Stimulated activated CD8-positive, alpha-beta memory T cell treated with anti-CD3 and anti-CD28 coated beads, Interleukin-7, amount 100 ng/mL, for 48 hours (primary cell): ENCODE results near the gene SPOP.
"Not testable (repeated sequence)": the region's sequence is repeated elsewhere in the genome, so short reads cannot be mapped to it uniquely, and the experiment has no call there.

Experiments used
- DNase-seq, 2 donors: peaks; one replicate each; pipeline ENCODE4 v3.0.0-alpha.2; 2020; ENCODE audit warnings: low read depth in 1 of 2; ENCODE audit errors: extremely low read depth in 1 of 2

Gene SPOP

DNA sequence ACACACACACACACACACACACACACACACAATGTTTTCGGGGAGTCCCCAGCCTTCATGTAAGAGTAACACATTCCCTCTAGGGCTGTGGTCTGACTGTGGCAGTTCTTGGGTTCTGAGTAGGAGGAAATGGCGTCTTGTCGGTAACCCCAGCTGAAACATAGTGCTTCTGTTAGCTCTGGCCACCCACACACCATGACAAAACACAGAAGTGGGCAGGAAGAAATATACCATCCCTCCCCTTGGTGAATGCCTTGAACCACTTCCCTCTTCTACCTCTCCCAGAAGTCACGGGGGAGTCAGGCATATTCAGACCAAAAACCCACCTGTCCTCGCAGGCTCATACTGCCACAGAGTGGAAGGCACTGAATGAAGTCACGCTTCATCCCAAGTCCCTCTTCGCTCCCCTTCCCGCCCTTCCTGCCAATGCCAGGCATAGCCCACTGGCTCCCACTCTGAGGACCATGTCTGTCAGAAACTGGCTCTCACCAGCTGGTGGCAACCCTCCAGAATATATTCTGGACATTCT is 18.4 kb upstream of the SPOP start:
- peak; percentile 51 to 85 for DNase-seq

DNA sequence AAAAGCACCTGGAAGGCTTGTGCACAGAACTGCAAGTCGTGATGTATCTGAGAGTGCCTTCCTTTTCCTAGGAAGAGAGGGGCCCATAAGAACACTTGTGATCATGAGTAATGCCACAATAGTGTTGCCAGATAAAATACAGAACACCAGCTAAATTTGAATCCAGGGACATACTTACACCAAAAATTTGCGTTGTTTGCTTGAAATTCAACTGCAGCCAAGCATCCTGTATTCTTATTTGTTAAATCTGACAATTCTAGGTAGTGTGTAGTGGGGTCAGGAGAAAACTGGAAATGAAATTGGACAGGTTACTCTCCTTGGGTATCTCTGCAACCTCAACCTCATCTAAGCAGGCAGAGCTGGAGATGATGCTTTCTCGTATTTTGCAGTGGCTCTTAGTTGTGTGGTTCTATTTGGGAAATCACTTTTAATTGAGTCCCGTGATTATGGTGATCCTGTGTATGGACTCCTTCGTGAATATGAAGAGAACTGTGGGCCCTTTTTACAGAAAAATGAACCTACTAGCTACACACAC is 17.9 kb upstream of the SPOP start:
- no peak for DNase-seq

DNA sequence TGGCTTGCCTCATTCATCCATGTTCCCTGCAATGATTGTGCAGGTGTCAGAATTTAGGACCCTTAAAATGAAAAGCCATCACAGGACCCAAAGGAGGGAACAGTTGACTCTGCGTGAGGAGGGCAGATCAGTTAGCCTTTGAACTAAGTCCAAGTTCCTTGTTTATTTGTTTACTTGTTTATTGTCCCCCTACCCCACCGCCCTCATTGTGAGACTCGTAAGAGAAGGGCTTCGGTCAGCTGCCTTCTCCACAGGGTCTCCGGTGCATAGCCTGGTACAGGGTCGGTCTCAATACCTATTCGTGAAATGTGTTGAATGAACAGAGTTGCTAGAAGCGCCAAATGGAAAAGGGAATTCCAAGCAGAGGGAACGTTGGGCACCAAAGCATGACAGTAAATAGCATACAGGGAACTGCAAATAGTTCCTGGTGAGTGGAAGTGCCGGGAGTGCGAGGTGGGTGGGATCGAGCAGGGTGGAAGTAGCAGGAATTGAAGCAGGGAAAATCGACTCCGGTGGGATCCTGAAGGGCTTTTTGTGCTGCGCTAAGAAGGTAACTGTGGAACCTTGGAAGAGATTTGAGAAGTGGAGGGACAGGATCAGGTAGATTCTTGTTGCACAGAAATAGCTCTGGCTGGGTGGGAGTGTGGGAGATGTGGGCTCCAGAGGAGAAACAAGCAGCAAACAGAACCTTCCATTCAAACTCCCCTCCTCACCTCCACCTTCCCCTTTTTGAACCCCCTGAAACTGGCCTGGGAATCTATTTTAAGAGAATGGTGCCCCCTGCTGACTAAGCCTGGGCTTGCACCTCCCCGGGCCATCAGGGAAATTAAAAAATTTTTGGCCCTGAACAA is 17.2 kb upstream of the SPOP start:
- peak in 1 of 2 donors; percentile 33 for DNase-seq

DNA sequence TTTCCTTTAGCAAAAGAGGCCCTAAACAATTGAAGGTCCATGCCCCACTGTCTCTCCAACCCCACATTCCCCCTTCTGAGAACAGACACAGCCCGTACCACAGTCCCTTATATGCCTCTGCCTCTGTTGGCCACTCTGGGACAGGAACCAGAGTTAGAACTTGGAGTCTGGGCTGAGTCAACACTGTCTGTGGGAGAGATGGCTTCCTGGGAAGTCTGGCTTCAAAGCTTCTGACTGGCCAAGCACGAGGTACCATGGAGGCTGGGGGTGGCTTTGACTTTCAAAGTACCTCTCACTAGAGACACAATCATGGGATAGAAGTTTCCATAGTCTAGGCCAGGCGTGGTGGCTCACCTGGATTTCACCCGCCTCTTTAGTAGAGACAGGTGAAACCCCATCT is 14.9 kb upstream of the SPOP start:
- no peak for DNase-seq

DNA sequence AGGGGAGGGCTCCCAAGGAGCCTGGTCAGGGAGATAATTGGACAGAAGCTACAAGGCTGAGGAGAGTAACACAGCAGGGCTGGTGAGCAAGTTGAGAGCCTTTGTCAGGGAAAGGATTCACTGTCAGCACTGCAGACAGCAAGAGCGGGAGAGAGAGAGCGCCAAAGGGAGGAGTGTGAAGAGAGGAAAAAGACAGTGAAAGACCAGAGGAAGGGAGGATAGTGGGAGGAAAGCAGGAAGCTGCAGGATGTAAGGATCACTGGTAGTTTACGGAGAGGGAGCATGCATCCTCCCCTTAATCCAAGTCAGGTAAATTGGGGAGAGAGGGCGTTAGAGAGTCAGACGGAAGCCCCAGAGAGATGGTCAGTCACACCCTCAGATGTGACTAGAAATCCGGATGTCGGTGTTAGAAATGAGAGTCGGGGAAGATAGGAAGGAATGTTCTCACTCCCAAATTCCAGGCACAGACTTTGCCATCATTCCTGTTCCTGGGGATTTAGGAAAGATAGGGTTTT is 13.8 kb upstream of the SPOP start:
- DNase-seq: no peak

DNA sequence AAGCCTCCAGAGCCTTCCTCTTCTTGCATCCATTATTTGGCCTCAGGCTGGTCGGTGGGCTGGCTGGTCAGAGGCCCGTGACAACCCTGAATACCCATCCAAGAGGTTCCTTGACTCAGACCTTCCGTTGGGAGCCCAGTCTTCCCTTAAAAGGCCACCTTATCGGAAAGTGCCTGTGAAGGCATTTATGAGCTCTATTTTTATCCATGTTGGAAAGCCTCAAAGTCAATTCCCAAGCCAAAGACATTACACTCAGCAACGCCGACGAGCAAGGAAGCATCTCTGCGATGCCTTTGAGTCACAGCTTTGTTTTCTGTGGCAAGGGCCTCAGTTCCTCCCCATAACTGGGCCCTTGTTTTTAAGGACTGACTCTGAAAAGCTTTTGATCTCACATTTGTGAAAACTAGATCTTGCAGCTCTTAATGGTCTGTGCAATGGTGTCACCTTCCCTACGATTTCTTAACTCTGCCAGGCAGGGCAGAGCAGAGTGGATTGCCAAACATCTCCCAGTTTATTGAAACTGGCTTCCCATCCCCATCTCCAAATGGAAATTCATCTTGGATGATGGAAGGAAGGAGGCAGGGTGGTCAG is 13.3 kb upstream of the SPOP start:
- no peak for DNase-seq

DNA sequence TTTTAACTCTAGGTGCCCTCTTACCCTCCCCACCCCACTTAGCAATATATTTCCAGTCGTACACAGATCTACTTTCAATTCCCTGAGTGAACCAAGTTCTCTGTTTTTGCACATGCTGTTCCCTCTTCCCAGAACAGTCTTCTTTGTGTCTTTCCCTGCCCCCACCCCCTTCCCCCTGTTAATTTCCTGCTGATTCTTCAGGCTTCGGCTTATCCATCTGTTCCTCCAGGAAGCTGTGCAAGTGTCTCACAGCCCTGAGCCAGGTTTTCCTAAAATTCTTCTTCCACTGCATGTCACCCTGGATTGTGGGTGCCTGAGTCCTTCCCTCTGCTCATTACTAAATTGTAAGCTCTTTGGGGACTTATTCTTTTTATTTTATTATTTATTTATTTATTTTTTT is 12.4 kb upstream of the SPOP start:
- no peak for DNase-seq

DNA sequence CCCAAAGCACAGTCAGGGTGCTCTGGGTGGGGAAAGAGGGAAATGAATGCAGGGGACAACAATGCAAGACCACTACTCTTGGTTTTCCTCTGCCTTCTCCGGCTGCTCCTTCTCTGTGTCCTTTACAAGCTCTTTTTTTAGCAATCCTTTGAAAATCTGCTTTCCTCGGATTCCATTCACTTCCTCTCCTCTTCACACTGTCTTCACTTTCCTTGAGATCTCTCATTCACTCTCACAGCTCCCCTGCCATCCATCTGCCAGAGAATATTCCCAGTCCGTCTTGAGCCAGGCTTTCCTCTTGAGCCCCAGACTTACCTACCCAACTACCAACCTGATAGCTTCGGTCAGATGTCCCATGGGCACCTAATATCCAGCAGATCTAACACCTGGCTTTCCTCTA is 11.0 kb upstream of the SPOP start:
- no peak for DNase-seq

DNA sequence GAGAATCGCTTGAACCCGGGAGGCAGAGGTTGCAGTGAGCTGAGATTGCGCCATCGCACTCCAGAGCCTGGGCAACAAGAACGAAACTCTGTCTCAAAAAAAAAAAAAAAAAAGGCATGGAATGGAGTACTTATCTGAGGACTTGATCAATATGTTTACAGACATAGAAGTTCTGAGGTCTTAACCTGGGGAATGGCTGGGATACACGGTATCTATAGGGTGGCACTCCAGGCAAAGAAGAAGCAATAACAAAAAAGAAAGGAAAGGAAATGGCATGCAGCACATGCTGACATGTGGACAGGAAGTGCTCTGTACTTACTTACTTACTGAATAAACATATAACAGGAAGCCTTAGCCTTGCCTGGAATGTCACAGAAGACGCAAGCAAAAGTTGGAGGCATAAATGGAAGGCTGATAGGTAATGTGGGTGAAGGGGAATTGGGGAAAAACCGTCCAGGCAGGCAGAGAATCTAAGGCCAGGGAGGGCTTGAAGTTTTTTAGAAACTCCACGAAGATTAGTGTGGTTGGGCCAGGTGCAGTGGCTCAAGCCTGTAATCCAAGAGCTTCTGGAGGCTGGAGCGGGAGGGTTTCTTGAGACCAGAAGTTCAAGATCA is 10.1 kb upstream of the SPOP start:
- DNase-seq: no peak

DNA sequence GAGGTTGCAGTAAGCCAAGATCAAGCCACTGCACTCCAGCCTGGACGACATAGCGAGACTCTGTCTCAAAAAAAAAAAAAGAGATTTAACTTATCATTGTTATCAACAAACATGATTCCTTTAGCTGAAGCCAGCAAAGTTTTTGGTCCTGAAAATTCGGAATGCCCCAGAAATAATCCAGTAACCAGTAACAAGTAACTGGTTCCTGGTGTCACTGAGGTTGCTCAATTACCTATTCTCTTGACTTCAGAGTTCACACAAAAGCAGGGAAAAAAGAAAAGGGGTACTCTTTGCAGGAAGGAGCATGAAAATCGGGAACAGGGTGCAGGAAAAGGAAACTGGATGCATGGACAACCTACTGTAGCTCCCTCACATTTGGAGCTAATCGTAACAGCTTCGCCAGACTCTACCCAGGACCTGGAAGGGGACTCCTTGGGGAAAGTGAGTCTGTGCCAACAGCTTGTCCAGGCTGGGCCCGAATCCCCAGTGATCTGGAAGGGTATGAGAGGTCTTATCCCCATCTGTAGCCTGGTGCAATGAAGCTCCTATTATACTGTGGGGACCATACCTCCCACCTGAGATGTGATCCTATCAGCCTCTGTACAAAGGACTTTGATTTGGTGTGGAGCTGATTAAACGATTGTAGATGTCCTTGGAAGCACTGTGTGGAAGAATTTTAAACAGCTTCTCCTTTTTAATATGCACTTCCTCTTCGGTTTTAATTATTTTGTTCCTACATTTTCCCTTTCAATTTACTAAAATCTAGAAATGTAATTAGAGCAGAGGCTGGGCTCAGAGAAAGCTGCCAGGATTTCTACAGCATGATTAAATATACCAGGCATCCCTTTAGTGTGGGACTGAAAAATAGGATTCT is 3.4 kb upstream of the SPOP start:
- DNase-seq: no peak

DNA sequence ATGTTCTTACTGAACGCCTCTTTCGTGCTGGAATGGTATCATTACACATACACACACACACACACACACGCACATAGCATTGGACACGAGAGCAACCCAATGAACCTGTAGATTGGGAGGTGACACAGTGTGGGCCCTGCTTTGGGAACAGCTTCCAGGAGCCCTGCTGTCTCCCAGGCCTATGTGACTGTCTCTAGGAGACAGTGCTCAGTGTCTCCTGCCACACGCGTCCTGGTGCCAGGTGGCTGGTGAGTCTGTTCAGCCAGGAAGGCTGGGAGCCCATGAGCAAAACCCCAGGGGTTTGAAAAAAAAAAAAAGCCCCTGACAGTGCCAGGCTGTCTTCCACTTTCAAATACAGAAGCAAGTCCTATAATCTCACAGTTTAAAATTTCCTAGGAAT is 2.4 kb upstream of the SPOP start:
- no peak for DNase-seq

DNA sequence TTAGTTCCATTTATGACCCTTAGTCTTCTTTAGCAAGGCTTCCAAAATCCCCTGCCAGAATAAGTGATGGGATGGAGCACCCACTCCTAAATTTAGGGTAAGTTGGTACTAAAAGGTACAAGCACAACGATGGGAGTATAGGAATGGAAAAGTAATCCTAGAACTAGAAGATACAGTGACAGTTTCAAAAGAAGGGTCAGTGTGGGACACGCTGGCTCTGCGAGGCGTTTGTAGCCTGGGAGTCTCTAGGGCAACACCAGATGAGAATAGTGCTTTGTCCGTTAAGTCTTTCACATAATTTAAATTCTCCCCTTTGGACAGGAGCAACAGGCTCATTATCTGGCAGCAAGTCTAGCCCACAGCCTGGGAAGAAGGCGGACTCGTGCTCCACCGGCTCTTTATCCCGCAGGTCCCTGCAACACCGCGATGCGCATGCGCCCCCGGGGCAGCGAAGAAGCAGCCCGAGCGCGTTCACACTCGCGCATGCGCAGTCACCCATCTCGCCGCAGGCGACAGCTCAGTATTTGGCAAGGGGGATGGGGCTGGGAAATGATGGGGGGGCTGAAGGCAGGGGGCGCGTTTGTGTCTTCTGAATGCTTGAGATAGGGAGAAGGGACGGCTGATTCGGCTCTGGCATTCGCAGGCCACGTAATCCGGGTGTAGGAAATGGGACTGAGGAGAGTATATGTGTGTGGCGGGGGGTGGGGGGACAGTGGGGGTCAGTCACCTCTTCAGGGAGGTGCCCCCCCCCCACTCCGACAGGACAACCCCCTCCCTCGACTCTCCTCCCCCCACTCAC is 564 bp downstream of the SPOP start:
- peak; percentile 90 to 94 for DNase-seq

DNA sequence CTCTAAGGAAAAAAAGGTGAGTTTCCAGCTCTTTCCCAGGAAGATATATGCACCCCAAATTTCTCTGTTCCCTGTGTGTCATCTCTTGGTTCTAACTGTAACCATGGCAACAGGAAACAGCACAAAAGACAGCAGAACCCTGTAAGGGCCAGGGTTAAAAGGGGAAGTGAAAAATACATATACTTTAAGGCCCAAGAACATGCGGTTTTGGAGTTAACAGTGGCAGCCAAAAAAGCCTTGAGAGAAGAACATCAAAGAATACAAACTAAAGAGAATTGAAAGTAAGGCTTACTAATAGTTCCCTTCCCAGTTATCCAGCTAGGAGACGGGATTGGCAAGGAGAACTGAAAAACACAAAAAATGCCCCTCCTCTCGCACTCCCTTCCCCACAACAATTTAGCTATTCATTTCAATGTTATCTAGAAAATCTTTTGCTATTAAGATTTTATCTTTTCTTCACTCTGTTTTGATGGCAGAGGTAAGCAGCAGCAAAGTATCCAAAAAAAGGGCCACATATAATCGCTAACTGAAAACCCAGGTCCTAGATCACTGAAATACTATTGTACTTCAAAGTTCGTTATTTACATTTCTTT is 1.5 kb downstream of the SPOP start:
- no peak for DNase-seq

DNA sequence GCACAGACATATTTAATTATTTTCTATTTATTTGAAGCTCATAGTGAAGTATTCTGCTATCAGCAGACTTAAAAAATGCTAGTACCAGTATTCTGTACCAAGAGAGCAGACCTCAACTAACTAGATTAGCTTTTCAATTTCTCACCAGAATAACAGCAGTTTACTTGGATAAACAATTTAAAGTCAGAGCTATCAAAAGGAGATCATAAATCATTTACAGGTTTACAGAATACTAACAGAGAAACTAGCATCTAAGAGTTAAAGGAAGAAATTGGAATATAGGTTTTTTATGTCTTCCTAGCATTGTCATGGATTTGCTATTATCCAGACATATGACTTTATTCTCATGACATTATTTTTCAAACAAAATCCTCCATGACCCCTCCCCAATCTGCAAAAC is 3.4 kb downstream of the SPOP start:
- no peak for DNase-seq

DNA sequence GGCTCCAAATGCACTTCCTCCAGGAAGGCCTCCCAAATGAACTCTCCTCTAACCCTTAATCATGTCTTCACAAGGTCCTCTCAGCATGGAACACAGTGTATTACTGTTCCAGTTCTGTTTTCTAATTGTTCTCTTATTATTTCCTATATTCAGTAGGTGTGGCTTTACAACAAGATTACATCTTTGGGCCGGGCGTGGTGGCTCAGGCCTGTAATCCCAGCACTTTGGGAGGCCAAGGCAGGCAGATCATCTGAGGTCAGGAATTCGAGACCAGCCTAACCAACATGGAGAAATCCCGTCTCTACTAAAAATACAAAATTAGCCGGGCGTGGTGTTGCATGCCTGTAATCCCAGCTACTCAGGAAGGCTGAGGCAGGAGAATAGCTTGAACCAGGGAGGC is 4.2 kb downstream of the SPOP start:
- not testable (repeated sequence) for DNase-seq

DNA sequence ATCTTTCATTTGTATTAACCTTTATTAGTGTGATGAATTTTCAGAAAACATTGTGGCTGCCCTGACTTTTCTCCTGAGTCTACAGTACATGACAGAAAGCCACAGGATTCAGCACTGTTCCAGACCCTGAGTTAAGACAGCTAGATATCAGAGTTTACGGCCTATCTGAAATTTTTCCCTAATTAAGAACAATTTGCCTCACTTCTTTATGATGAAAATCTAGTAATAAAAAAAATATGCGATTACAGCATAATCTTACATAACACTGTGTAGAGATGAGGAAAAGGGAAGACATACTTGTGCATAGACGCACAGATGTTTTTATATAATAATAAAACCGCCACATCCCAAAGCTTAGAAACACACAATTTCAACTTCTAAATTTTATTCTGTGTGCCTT is 7.3 kb downstream of the SPOP start:
- DNase-seq: no peak

DNA sequence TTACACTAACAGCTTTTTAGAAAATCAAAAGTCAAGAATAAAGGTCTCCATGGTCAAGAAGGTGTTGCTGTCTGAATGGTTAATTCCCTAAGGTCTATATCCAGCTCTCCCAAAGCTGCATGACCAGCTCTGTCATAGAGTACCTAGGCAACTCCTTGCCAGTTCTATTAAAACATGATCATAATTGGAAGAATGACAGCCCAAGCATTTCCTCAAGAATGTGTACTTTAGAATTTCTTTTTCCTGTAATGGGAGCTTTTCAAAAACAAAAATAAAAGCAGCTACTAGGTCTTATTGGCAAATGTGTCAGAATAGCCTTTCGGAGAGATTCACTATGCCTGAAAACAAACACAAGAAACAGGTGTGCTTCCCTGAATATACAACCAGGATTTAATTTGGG is 7.9 kb downstream of the SPOP start:
- DNase-seq: no peak

DNA sequence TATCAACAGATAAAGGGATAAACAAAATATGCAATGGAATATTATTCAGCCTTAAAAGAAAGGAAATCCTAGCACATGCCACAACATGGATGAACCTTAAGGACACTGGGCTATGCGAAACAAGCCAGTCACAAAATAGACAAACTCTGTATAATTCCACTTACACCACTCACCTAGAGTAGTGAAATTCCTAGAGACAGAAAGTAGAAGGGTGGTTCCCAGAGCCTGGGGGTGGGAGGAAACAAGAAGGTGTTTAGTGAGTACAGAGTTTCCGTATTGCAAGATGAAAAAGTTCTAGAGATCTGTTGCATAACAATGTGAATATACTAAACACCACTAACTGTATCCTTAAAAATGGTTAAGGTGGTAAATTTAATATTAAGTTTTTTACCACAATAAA is 10.0 kb downstream of the SPOP start:
- DNase-seq: no peak

DNA sequence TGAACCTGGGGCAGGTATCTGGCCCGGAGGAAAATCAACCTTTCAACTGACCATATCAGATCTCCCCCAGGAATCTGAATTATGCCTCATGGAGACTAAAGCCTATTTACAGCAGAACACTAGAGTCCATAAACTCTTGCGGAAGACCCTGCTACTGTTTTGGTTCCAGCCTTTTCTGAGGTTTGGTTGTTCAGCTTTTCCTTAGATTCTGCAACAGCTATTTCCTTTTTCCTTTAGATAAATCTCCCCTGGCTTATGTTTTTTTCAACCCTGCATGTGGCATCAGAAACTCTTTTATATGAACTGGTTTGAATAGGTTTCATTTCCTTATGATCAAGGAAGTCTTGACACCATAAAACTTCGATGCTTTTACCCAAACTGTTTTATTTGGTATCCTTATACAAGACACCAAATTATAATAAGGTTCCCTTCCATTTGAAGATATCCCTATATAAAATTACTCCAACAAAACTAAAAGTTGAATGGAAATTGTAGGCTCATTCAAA is 13.1 kb downstream of the SPOP start:
- DNase-seq: no peak
